NT2/D1 (cell line): ENCODE results near the gene CPEB4.

Source experiments
- DNase-seq: peaks from one replicate; pipeline ENCODE4 v3.0.0-alpha.2; 2011; ENCODE audit warnings: low read depth, low spot score
- H3K27me3 ChIP-seq: 2 replicates; pipeline ENCODE4 v1.6.0; 2011; ENCODE audit warnings: mild to moderate bottlenecking; ENCODE audit not compliant: insufficient read length, insufficient read depth
- H3K36me3 ChIP-seq: 2 replicates; pipeline ENCODE4 v1.6.1; 2011; ENCODE audit warnings: mild to moderate bottlenecking, low read length, mixed read lengths; ENCODE audit not compliant: insufficient read depth, insufficient read length
- H3K4me1 ChIP-seq: 2 replicates; pipeline ENCODE4 v1.5.1; 2011; ENCODE audit not compliant: insufficient read depth, insufficient read length
- H3K4me3 ChIP-seq: 2 replicates; pipeline ENCODE4 v1.5.1; 2011; ENCODE audit warnings: low read depth; ENCODE audit not compliant: insufficient read length
- H3K9ac ChIP-seq: 2 replicates; pipeline ENCODE4 v1.6.0; 2011; ENCODE audit warnings: low read depth; ENCODE audit not compliant: insufficient read length
- H3K9me3 ChIP-seq: 2 replicates; pipeline ENCODE4 v1.5.1; 2011; ENCODE audit warnings: mild to moderate bottlenecking, low read length; ENCODE audit not compliant: insufficient read depth
- SUZ12 ChIP-seq: IDR thresholded peaks from 2 replicates; pipeline ENCODE4 v1.6.1; 2011; ENCODE audit not compliant: insufficient read length, insufficient read depth; ENCODE audit errors: extremely low read depth
- YY1 ChIP-seq: IDR thresholded peaks from 2 replicates; pipeline ENCODE4 v1.6.1; 2011; ENCODE audit not compliant: insufficient read length, insufficient read depth
- ZNF274 ChIP-seq: IDR thresholded peaks from 2 replicates; pipeline ENCODE4 v1.6.1; 2011; ENCODE audit warnings: mild to moderate bottlenecking, low read depth, low read length

Gene CPEB4

GRCh38 chr5:174010365-174010764, 122.2 kb downstream of the CPEB4 start:
- no peak for TF ChIP-seq SUZ12
- TF ChIP-seq ZNF274, result no peak
- no peak for TF ChIP-seq YY1
- no peak overlapping the region for H3K4me3 ChIP-seq
- no peaks in the 10 kb centered on the region for H3K36me3 ChIP-seq
- H3K9me3 ChIP-seq, result no peaks in the 10 kb centered on the region
- H3K4me1 ChIP-seq, result no peaks in the 10 kb centered on the region
- H3K27me3 ChIP-seq, result no peaks in the 10 kb centered on the region
- H3K9ac ChIP-seq, result no peak overlapping the region
- DNase-seq, result no peak

- no peaks in the 10 kb centered on the region for H3K36me3 ChIP-seq
- TF ChIP-seq ZNF274, result no peak
Measured at GRCh38 chr5:174011441-174011840, 123.3 kb downstream of the CPEB4 start.

More at GRCh38 chr5:174011441-174011840, 123.3 kb downstream of the CPEB4 start:
- Histone ChIP-seq H3K9me3 (no peaks in the 10 kb centered on the region), H3K27me3 (no peaks in the 10 kb centered on the region), H3K4me3 (no peak overlapping the region), H3K4me1 (no peaks in the 10 kb centered on the region), H3K9ac (no peak overlapping the region)
- DNase-seq, result no peak
